B cell (primary cell): ENCODE data around the gene SORL1. TPM values are rescaled to one million over a fixed set of nuclear protein-coding genes. Genes with fewer than 3 reads are reported as not detected.
A peak's percentile ranks its signal among the peaks of the same experiment; 100 is the strongest.

Experiments used
- ATAC-seq: fragments of 200-7000 bp; cut with Tn5 transposase; one replicate; pipeline ENCODE4 v1.10.0; 2021; ENCODE audit warnings: low read depth, mild to moderate bottlenecking, moderate number of reproducible peaks, moderate library complexity
- CTCF ChIA-PET: fragments of 350-600 bp; sonication (Branson Sonifier 250); formaldehyde crosslinking; loops from one replicate; lab custom pipeline; 2021; ENCODE audit warnings: antibody characterized with exemption, inconsistent platforms; lab: Charles Lee
- POLR2A ChIA-PET: fragments of 350-600 bp; sonication (Branson Sonifier 250); formaldehyde crosslinking; loops from one replicate; lab custom pipeline; 2021; ENCODE audit warnings: antibody characterized with exemption; lab: Charles Lee
- DNase-seq: peaks from one replicate; pipeline ENCODE4 v3.0.0; 2013
- H2AFZ ChIP-seq: 2 replicates; pipeline ENCODE4 v1.6.1; 2012; ENCODE audit warnings: mild to moderate bottlenecking, low read depth, low read length; ENCODE audit not compliant: insufficient read depth, poor library complexity, severe bottlenecking
- H3K27ac ChIP-seq, 2 donors: 1 replicate in 1 of 2; 2 replicates in 1 of 2; pipeline ENCODE4 v1.5.1; 2012 to 2013; ENCODE audit warnings: low read length in 2 of 2, mild to moderate bottlenecking in 2 of 2, moderate library complexity in 1 of 2
- H3K27me3 ChIP-seq, 4 experiments: fragments of 200-600 bp in 1 of 4; sonication (generic) in 1 of 4; replicated peaks in 1 of 4; 1 replicate in 2 of 4; 2 replicates in 2 of 4; pipeline versions ENCODE4 v1.6.1 to v1.7.0; 2013 to 2016; ENCODE audit warnings: low read length in 3 of 4, mild to moderate bottlenecking in 2 of 4, mixed read lengths in 1 of 4, moderate library complexity in 1 of 4; ENCODE audit not compliant: insufficient read depth in 4 of 4, control insufficient read depth in 3 of 4; ENCODE audit errors: control extremely low read depth in 1 of 4
- H3K36me3 ChIP-seq, 2 experiments: replicated peaks in 1 of 2; 1 replicate in 1 of 2; 2 replicates in 1 of 2; pipeline versions ENCODE4 v1.6.1 to v1.7.1; 2013; ENCODE audit warnings: low read length in 1 of 2; ENCODE audit not compliant: insufficient read depth in 2 of 2, control insufficient read depth in 1 of 2; ENCODE audit errors: control extremely low read depth in 1 of 2, extremely low read depth in 1 of 2
- H3K4me1 ChIP-seq, 2 donors: fragments of 200-600 bp in 1 of 2; sonication (generic) in 1 of 2; 1 replicate in 1 of 2; 2 replicates in 1 of 2; pipeline versions ENCODE4 v1.5.1 to v1.6.1; 2013 to 2017; ENCODE audit warnings: low read length in 2 of 2; ENCODE audit not compliant: control insufficient read depth in 2 of 2, insufficient read depth in 2 of 2
- H3K4me2 ChIP-seq: replicated peaks from 2 replicates; pipeline ENCODE3; 2012; ENCODE audit warnings: mild to moderate bottlenecking, low read depth, low read length; ENCODE audit not compliant: poor library complexity, severe bottlenecking
- H3K4me3 ChIP-seq, 5 experiments: fragments of 200-600 bp in 1 of 5; sonication (generic) in 1 of 5; 1 replicate in 3 of 5; 2 replicates in 2 of 5; pipeline versions ENCODE4 v1.5.1 to v1.7.0; 2011 to 2016; ENCODE audit warnings: low read length in 4 of 5, mild to moderate bottlenecking in 4 of 5, low read depth in 2 of 5, control low read depth in 1 of 5, moderate library complexity in 1 of 5; ENCODE audit not compliant: insufficient read depth in 1 of 5; ENCODE audit errors: control extremely low read depth in 1 of 5, extremely low read depth in 1 of 5
- H3K79me2 ChIP-seq: fragments of 200-600 bp; sonication (generic); one replicate; pipeline ENCODE4 v1.6.0; 2016; ENCODE audit warnings: low read length; ENCODE audit not compliant: control insufficient read depth, insufficient read depth
- H3K9ac ChIP-seq: fragments of 200-600 bp; sonication (generic); 2 replicates; pipeline ENCODE4 v1.6.1; 2017; ENCODE audit warnings: mild to moderate bottlenecking, low read length, moderate library complexity
- H3K9me3 ChIP-seq, 3 donors: one replicate each; pipeline versions ENCODE4 v1.6.1 to v1.7.1; 2013; ENCODE audit warnings: low read length in 2 of 3; ENCODE audit not compliant: control insufficient read depth in 2 of 3, insufficient read depth in 1 of 3; ENCODE audit errors: control extremely low read depth in 1 of 3
- H4K20me1 ChIP-seq: 2 replicates; pipeline ENCODE4 v1.6.0; 2012; ENCODE audit warnings: mild to moderate bottlenecking, low read length; ENCODE audit not compliant: insufficient read depth, control insufficient read depth, poor library complexity, severe bottlenecking
- H3K27ac Mint-ChIP-seq: one replicate; pipeline ENCODE4 v1.8.0; 2021; ENCODE audit warnings: mixed read lengths
- H3K27me3 Mint-ChIP-seq: one replicate; pipeline ENCODE4 v1.8.0; 2021; ENCODE audit warnings: mixed read lengths
- H3K4me1 Mint-ChIP-seq: one replicate; pipeline ENCODE4 v1.8.0; 2021; ENCODE audit warnings: mixed read lengths
- H3K4me3 Mint-ChIP-seq: one replicate; pipeline ENCODE4 v1.8.0; 2021; ENCODE audit warnings: mixed read lengths
- H3K9me3 Mint-ChIP-seq: one replicate; pipeline ENCODE4 v1.8.0; 2022; ENCODE audit warnings: mixed read lengths; ENCODE audit not compliant: insufficient read depth
- CTCF ChIP-seq: fragments of 200-600 bp; IDR thresholded peaks from one replicate; pipeline ENCODE4 v1.8.0; 2022; ENCODE audit warnings: antibody characterized with exemption, mild to moderate bottlenecking
- EZH2 ChIP-seq: IDR thresholded peaks from 2 replicates; pipeline ENCODE4 v1.6.1; 2012; ENCODE audit warnings: borderline replicate concordance, low read depth, mild to moderate bottlenecking, moderate library complexity, low read length; ENCODE audit not compliant: insufficient read depth, poor library complexity, severe bottlenecking
- WGBS: methylation state at CpG from one replicate; pipeline ENCODE4 v1.1.5; 2013; ENCODE audit warnings: missing lambda C conversion rate; ENCODE audit not compliant: insufficient coverage; 5-methylcytosine and 5-hydroxymethylcytosine counted together
- intact Hi-C: fragments of 100-400 bp; cut with micrococcal nuclease; formaldehyde crosslinking; loops from one replicate; pipeline ENCODE4 v1.10.0; 2022
- polyA plus RNA-seq: library from polyadenylated mRNA; depleted of rRNA; stranded (reverse); fragments of >200 nt; gene quantifications from 2 replicates; pipeline ENCODE4 v1.2.3, GENCODE V29; 2012
- total RNA-seq, 2 donors: library from RNA; stranded (reverse); fragments of 120-200 nt in 1 of 2; gene quantifications; 1 replicate in 1 of 2; 2 replicates in 1 of 2; pipeline versions ENCODE4 v1.2.3 to v1.2.4, GENCODE V29; 2013 to 2022

The SORL1 gene
- total and polyA plus RNA-seq, 2 donors (not counting 1 experiment from before 2014, with no cell fraction given): 13.0 to 396 TPM

GRCh38 chr11:121422675-121423074 is 29.4 kb upstream of the SORL1 start:
- ChIA-PET POLR2A (interaction anchor here (0.5 kb wide), 1 partner anchor 44 kb away, joined by 5 read pairs; no protein-coding TSS in a partner anchor), CTCF (interaction anchor here (0.8 kb wide), 1 partner anchor 86 kb away, joined by 3 read pairs; no protein-coding TSS in a partner anchor)
- 0% methylated on average over 3 of the region's 4 CpGs for WGBS
- H3K4me3 Mint-ChIP-seq: peak overlapping the region; percentile 63
- Histone ChIP-seq H3K79me2 (no peaks in the 10 kb centered on the region), H3K9me3 (peaks cover 0 to 5% (median 0%) of the 10 kb centered on the region in 3 donors), H3K4me2 (peak overlapping the region; percentile 50), H3K27ac (peak overlapping the region; percentile 50 to 67), H4K20me1 (no peaks in the 10 kb centered on the region), H3K4me1 (peaks cover 48% of the 10 kb centered on the region in 2 donors), H3K4me3 (peak overlapping the region in 1 of 5 experiments; percentile 18), H3K9ac (peak overlapping the region; percentile 21), H3K36me3 (no peaks in the 10 kb centered on the region), H3K27me3 (no peaks in the 10 kb centered on the region), H2AFZ (no peak overlapping the region)
- peaks cover 73% of the 10 kb centered on the region for H3K4me1 Mint-ChIP-seq
- DNase-seq: peak; percentile 81
- ATAC-seq: peak; percentile 64
- TF ChIP-seq CTCF (no peak), EZH2 (no peak)
- H3K27me3 Mint-ChIP-seq: no peaks in the 10 kb centered on the region
- intact Hi-C loops: loop anchor here (2.0 to 5.0 kb wide), 2 partner anchors 56 to 130 kb away; partner anchors contain the start of gene SC5D
- peaks cover 2% of the 10 kb centered on the region for H3K9me3 Mint-ChIP-seq
- peak overlapping the region; percentile 61 for H3K27ac Mint-ChIP-seq

GRCh38 chr11:121425828-121426227 is 26.3 kb upstream of the SORL1 start:
- Histone ChIP-seq H3K36me3 (no peaks in the 10 kb centered on the region), H4K20me1 (no peaks in the 10 kb centered on the region), H3K27ac (no peak overlapping the region), H3K4me2 (no peak overlapping the region), H2AFZ (no peak overlapping the region), H3K79me2 (no peaks in the 10 kb centered on the region), H3K4me3 (no peak overlapping the region), H3K9ac (no peak overlapping the region), H3K4me1 (peaks cover 60 to 64% of the 10 kb centered on the region in 2 donors), H3K9me3 (peaks cover 0 to 4% (median 0%) of the 10 kb centered on the region in 3 donors), H3K27me3 (no peaks in the 10 kb centered on the region)
- ChIA-PET POLR2A (interaction anchor here (1.5 kb wide), 1 partner anchor 58 kb away, joined by 6 read pairs; no protein-coding TSS in a partner anchor), CTCF (interaction anchor here (0.6 to 1.5 kb wide), 4 partner anchors 10 to 49 kb away, joined by 3 to 4 read pairs (median 4); no protein-coding TSS in a partner anchor)
- peaks cover 78% of the 10 kb centered on the region for H3K4me1 Mint-ChIP-seq
- TF ChIP-seq EZH2 (no peak), CTCF (no peak)
- peaks cover 2% of the 10 kb centered on the region for H3K9me3 Mint-ChIP-seq
- no peak overlapping the region for H3K27ac Mint-ChIP-seq
- H3K4me3 Mint-ChIP-seq: no peak overlapping the region
- intact Hi-C loops: loop anchor here (5.0 kb wide), 1 partner anchor 36 kb away; no protein-coding TSS in a partner anchor
- H3K27me3 Mint-ChIP-seq: no peaks in the 10 kb centered on the region
- no peak for DNase-seq
- 100% methylated on average over 5 of the region's 5 CpGs for WGBS
- no peak for ATAC-seq
